GM13977 (cell line): ENCODE results near the gene ZNF511.

Source experiments
- DNase-seq: peaks from one replicate; pipeline ENCODE4 v3.0.0; 2012; ENCODE audit warnings: low spot score
- in situ Hi-C: fragments of 300-500 bp; cut with MboI; formaldehyde crosslinking; loops from one replicate; pipeline ENCODE4 v1.12.0; 2022; ENCODE audit warnings: low sequenced_read_pairs, low pct_unique_long_range_greater_than_20kb, mixed read lengths, inconsistent platforms; ENCODE audit not compliant: unreplicated experiment
- TF ChIP-seq, protein P1 (sequence below): IDR thresholded peaks from 2 replicates; pipeline ENCODE4 v1.5.1; 2012; ENCODE audit warnings: mild to moderate bottlenecking, control low read depth; ENCODE audit not compliant: insufficient read depth; ENCODE audit errors: extremely low read depth, missing control alignments

ZNF511 gene

DNA sequence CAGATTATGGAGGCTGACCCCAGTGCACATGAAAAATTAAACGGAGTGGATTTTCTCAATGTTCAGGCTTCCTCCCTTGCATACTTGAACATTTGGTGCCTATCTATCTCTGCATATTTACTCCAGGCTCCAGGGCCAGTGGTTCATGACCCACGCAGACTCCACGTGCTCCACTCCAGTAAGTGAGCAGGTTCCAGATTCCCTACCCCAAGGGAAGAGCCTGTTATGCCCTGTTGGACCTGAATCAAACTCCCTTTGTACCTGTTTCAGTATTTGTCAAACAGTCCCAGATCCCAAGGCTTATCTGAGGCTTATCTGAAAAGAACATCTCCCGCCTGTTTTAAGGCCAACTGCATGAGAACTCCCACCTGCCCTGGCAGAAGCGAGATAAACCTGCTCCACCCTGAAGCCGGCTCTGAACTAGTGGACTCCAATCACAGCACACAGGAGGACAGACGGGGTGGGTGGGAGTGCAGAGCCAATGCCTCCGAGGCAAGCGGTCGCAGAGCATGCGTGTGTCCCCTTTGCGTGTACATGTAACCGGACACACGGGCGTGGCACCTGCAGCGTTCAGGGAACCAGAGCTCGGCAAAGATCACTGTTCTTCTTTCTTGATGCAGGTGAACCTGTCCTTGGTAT is 51.4 kb downstream of the ZNF511 start:
- in situ Hi-C loops, result no loop called here
- TF ChIP-seq, protein P1, sequence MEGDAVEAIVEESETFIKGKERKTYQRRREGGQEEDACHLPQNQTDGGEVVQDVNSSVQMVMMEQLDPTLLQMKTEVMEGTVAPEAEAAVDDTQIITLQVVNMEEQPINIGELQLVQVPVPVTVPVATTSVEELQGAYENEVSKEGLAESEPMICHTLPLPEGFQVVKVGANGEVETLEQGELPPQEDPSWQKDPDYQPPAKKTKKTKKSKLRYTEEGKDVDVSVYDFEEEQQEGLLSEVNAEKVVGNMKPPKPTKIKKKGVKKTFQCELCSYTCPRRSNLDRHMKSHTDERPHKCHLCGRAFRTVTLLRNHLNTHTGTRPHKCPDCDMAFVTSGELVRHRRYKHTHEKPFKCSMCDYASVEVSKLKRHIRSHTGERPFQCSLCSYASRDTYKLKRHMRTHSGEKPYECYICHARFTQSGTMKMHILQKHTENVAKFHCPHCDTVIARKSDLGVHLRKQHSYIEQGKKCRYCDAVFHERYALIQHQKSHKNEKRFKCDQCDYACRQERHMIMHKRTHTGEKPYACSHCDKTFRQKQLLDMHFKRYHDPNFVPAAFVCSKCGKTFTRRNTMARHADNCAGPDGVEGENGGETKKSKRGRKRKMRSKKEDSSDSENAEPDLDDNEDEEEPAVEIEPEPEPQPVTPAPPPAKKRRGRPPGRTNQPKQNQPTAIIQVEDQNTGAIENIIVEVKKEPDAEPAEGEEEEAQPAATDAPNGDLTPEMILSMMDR, result no peak
- DNase-seq, result no peak

DNA sequence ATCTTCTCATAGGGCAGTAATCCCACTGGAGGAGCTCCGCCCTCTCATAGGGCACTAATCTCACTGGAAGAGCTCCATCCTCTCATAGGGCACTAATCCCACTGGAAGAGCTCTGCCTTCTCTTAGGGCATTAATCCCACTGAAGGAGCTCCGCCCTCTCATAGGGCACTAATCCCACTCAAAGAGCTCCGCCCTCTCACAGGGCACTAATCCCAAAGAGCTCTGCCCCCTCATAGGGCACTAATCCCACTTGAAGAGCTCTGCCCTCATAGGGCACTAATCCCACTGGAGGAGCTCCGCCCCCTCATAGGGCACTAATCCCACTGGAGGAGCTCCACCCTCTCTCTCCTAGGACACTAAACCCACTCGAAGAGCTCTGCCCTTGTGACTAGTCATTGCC is 52.5 kb downstream of the ZNF511 start:
- no peak for DNase-seq
- in situ Hi-C loops, result no loop called here
- TF ChIP-seq, protein P1, result no peak

DNA sequence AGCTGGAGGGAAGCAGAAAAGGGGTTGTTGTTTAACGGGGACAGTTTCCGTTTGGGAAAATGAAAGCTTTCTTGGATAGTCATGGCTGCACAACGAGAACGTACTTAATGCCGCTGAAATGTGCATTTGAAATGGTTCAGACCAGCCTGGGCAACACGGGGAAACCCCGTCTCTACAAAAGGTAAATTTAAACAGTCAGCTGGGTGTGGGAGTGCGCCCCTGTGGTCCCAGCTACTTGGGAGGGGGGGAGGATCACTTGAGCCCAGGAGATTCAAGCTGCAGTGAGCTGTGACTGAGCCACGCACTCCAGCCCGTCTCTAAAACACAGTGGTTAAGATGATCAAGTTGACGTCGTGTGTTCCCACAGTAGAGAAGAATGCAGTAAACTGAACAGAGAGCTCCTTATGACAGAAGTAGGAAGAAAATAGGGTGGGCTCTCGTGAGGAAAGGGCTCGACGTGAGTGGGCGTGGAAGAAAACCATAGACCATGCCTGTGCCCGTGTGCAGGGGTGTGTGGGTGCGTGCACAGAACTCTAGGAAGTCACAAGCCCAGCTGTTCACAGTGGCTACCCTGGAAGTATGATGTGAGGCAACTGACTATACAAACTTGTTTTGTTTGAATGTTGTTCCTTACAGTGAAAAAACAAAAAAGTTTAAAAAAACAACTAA is 53.2 kb downstream of the ZNF511 start:
- DNase-seq, result peak; percentile 64

More for the DNA sequence above, 53.2 kb downstream of the ZNF511 start:
- in situ Hi-C loops, result no loop called here
- TF ChIP-seq, protein P1, result no peak
